Cardiac muscle cell (in vitro differentiated cells and primary cell): ENCODE results near the gene MYOM1. TPM values are rescaled to one million over a fixed set of nuclear protein-coding genes. Genes with fewer than 3 reads are reported as not detected.

Experiments
- DNase-seq, 2 donors: peaks; one replicate each; pipeline versions ENCODE4 v3.0.0 to v3.0.0-alpha.2; 2010 to 2017; ENCODE audit warnings: low read depth in 1 of 2, low spot score in 1 of 2
- H3K27ac ChIP-seq: fragments of 200-600 bp; sonication (generic); 2 replicates; pipeline ENCODE4 v1.5.1; 2016
- H3K27me3 ChIP-seq: fragments of 200-600 bp; sonication (generic); 2 replicates; pipeline ENCODE4 v1.6.0; 2016; ENCODE audit warnings: control low read depth
- H3K36me3 ChIP-seq: fragments of 200-600 bp; sonication (generic); 2 replicates; pipeline ENCODE4 v1.5.1; 2016; ENCODE audit warnings: control low read depth
- H3K4me1 ChIP-seq: fragments of 200-600 bp; sonication (generic); 2 replicates; pipeline ENCODE4 v1.8.1; 2017; ENCODE audit warnings: low read depth, mild to moderate bottlenecking, mixed run types
- H3K4me3 ChIP-seq: fragments of 200-600 bp; sonication (generic); 2 replicates; pipeline ENCODE4 v1.5.1; 2016; ENCODE audit warnings: mild to moderate bottlenecking
- H3K9me3 ChIP-seq: fragments of 200-600 bp; sonication (generic); 2 replicates; pipeline ENCODE4 v1.5.1; 2017; ENCODE audit warnings: low read depth, mild to moderate bottlenecking, control low read depth
- polyA plus RNA-seq: library from polyadenylated mRNA; unstranded; fragments of >200 nt; fragmentation: Nextera tagmentation; extraction: Ambion mirVana; gene quantifications from 2 replicates; pipeline ENCODE4 v1.2.1, GENCODE V29; 2016
- total RNA-seq: library from RNA; depleted of rRNA; stranded (reverse); fragments of >200 nt; gene quantifications from 2 replicates; pipeline ENCODE4 v1.2.3, GENCODE V29; 2016
- TF ChIP-seq, protein P1 (sequence below): IDR thresholded peaks from 2 replicates; pipeline ENCODE4 v1.5.1; 2012; ENCODE audit warnings: low read depth, mild to moderate bottlenecking, low read length

MYOM1 gene
- total and polyA plus RNA-seq, 2 experiments from 2014 or later: 194 to 219 TPM

GRCh38 chr18:3129053-3129864 is 90.5 kb downstream of the MYOM1 start:
- H3K4me1 ChIP-seq: no peaks in the 10 kb centered on the region
- H3K27ac ChIP-seq: no peak overlapping the region
- H3K4me3 ChIP-seq: no peak overlapping the region
- no peaks in the 10 kb centered on the region for H3K27me3 ChIP-seq
- TF ChIP-seq, protein P1, sequence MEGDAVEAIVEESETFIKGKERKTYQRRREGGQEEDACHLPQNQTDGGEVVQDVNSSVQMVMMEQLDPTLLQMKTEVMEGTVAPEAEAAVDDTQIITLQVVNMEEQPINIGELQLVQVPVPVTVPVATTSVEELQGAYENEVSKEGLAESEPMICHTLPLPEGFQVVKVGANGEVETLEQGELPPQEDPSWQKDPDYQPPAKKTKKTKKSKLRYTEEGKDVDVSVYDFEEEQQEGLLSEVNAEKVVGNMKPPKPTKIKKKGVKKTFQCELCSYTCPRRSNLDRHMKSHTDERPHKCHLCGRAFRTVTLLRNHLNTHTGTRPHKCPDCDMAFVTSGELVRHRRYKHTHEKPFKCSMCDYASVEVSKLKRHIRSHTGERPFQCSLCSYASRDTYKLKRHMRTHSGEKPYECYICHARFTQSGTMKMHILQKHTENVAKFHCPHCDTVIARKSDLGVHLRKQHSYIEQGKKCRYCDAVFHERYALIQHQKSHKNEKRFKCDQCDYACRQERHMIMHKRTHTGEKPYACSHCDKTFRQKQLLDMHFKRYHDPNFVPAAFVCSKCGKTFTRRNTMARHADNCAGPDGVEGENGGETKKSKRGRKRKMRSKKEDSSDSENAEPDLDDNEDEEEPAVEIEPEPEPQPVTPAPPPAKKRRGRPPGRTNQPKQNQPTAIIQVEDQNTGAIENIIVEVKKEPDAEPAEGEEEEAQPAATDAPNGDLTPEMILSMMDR: peak; percentile 99
- H3K36me3 ChIP-seq: peaks cover 87% of the 10 kb centered on the region
- peak; percentile 81 to 91 for DNase-seq
- no peaks in the 10 kb centered on the region for H3K9me3 ChIP-seq

- Histone ChIP-seq H3K4me1 (no peaks in the 10 kb centered on the region), H3K36me3 (peaks cover 77% of the 10 kb centered on the region), H3K27ac (no peak overlapping the region), H3K4me3 (no peak overlapping the region), H3K9me3 (no peaks in the 10 kb centered on the region), H3K27me3 (no peaks in the 10 kb centered on the region)
- DNase-seq: no peak
- TF ChIP-seq, protein P1: no peak
Measured at GRCh38 chr18:3126457-3127097, 93.2 kb downstream of the MYOM1 start.

DNA sequence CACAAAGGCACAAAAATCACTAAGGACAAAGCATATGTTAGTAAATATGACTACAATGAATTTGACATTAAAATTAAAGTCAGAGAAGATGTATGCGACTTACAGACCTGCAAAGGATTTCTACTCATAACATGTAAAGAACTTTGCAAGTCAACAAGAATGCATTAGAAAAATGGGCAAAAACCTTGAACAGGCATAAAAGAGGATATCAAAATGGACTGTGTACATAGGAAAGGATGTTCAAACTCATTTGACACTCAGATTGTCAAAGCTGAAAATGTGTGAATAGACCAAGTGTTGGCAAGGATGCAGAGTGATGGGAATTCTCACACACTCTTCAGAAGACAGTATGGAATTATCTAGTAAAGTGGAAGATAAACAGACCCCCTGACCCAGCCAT is 94.9 kb downstream of the MYOM1 start:
- DNase-seq: no peak
- Histone ChIP-seq H3K36me3 (peaks cover 77% of the 10 kb centered on the region), H3K27me3 (no peaks in the 10 kb centered on the region), H3K27ac (no peak overlapping the region), H3K4me3 (no peak overlapping the region), H3K4me1 (no peaks in the 10 kb centered on the region), H3K9me3 (no peaks in the 10 kb centered on the region)
- TF ChIP-seq, protein P1: no peak

- peaks cover 75% of the 10 kb centered on the region for H3K36me3 ChIP-seq
- no peak overlapping the region for H3K27ac ChIP-seq
- TF ChIP-seq, protein P1: no peak
- no peak for DNase-seq
- no peaks in the 10 kb centered on the region for H3K9me3 ChIP-seq
- no peak overlapping the region for H3K4me3 ChIP-seq
- no peaks in the 10 kb centered on the region for H3K4me1 ChIP-seq
- no peaks in the 10 kb centered on the region for H3K27me3 ChIP-seq
Measured at GRCh38 chr18:3122851-3123250, 96.9 kb downstream of the MYOM1 start.

DNA sequence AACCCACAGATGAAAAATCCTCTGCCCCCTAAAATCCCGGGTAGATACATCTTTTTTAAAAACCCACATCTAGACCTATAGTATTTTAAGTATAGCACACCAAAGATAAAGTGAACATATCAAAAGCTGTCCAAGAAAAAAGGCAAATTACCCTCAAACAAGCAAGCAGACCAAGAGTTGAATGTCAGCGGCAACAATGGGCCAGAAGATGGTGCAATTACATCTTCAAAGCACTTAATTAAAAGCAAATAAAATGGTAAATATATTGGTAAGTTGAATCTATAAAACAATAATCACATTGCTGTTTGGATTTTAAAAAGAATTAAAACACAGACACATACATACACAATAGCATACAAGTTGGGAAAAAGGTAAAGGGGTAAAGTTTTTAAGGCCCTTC is 98.5 kb downstream of the MYOM1 start:
- H3K27ac ChIP-seq: no peak overlapping the region
- peaks cover 70% of the 10 kb centered on the region for H3K36me3 ChIP-seq
- DNase-seq: peak in 1 of 2 donors; percentile 10
- no peaks in the 10 kb centered on the region for H3K9me3 ChIP-seq
- H3K4me1 ChIP-seq: no peaks in the 10 kb centered on the region
- H3K27me3 ChIP-seq: no peaks in the 10 kb centered on the region
- TF ChIP-seq, protein P1: peak; percentile 6
- no peak overlapping the region for H3K4me3 ChIP-seq
